ENCODE data around the gene THSD7B. TPM values are rescaled to one million over a fixed set of nuclear protein-coding genes. Genes with fewer than 3 reads are reported as not detected.

The THSD7B gene
- total RNA-seq, 1 donor from 2014 or later, result 10.5 TPM

DNA sequence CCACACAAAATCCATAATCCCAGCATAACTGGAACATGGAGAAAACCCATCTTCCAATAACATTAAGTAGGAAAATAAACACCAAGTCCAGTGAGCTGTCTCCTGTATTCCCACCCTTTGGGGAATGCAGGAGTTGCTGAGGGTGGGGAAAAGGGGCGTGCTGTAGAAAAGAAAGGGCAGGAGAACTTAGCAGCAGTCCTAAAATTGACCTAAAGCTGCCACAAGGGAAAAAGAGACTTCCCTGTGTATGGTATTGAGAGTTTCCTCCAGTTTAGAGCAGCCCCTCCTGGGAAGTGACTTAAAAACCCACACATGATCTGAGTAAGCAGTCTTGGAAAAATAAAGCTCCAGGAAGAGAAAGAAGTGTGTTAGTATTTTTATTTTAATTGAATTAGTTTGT is 428.8 kb downstream of the THSD7B start:
- TF ChIP-seq, protein P1, sequence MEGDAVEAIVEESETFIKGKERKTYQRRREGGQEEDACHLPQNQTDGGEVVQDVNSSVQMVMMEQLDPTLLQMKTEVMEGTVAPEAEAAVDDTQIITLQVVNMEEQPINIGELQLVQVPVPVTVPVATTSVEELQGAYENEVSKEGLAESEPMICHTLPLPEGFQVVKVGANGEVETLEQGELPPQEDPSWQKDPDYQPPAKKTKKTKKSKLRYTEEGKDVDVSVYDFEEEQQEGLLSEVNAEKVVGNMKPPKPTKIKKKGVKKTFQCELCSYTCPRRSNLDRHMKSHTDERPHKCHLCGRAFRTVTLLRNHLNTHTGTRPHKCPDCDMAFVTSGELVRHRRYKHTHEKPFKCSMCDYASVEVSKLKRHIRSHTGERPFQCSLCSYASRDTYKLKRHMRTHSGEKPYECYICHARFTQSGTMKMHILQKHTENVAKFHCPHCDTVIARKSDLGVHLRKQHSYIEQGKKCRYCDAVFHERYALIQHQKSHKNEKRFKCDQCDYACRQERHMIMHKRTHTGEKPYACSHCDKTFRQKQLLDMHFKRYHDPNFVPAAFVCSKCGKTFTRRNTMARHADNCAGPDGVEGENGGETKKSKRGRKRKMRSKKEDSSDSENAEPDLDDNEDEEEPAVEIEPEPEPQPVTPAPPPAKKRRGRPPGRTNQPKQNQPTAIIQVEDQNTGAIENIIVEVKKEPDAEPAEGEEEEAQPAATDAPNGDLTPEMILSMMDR (IDR thresholded peaks at IDR 0.05; ENCODE audit: unreplicated experiment), result no peak
- Mint-ChIP-seq H3K4me3 (ENCODE audit: unreplicated experiment) (no peak overlapping the region), H3K9me3 (ENCODE audit: unreplicated experiment) (no peaks in the 10 kb centered on the region), H3K27ac (ENCODE audit: unreplicated experiment) (no peak overlapping the region), H3K4me1 (ENCODE audit: unreplicated experiment) (no peaks in the 10 kb centered on the region), H3K27me3 (ENCODE audit: unreplicated experiment) (no peaks in the 10 kb centered on the region), H3K36me3 (ENCODE audit: low read depth, unreplicated experiment) (no peaks in the 10 kb centered on the region)
- no peak for DNase-seq (ENCODE audit: low spot score)

DNA sequence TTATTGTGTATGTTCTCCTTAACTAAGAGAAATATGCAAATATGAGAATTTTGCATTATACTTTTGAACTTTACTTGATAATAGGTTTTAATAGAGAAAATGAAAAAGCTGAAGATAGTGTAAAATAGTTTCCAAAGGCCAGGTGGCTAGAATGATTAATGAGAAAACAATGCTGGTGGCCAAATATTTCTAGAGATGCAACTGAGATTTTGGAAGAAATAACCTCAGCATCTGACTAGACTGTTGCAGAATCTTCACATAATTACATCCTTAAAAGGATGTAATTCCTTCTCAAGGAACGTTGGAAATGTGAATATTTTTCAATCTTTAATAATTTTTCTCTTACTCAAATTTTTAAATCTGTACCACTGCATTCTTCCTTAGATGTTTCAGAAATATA is 434.4 kb downstream of the THSD7B start:
- H3K9me3 Mint-ChIP-seq (ENCODE audit: unreplicated experiment), result no peaks in the 10 kb centered on the region
- no peak for DNase-seq (ENCODE audit: low spot score)
- TF ChIP-seq, protein P1 (IDR thresholded peaks at IDR 0.05; ENCODE audit: unreplicated experiment), result no peak
- H3K27me3 Mint-ChIP-seq (ENCODE audit: unreplicated experiment), result no peaks in the 10 kb centered on the region
- no peak overlapping the region for H3K4me3 Mint-ChIP-seq (ENCODE audit: unreplicated experiment)
- H3K36me3 Mint-ChIP-seq (ENCODE audit: low read depth, unreplicated experiment), result no peaks in the 10 kb centered on the region
- H3K27ac Mint-ChIP-seq (ENCODE audit: unreplicated experiment), result no peak overlapping the region
- no peaks in the 10 kb centered on the region for H3K4me1 Mint-ChIP-seq (ENCODE audit: unreplicated experiment)

DNA sequence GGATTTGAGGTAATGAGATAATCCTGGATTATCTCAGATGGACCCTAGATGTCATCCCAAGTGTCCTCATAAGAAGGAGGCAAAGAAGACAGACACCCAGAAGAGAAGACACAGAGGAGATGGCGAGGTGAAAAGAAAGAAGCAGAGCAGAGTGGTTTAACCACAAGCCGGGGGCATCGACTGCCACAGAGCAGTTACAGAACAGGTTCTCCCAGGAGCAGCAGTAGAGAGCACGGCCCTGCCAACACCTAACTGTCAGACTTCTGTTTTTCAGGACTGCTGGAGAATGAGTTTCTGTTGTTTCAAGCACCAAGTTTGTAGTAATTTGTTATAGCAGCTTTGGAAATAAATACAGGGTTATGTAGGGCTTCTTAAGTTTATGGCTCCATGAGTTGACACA is 437.0 kb downstream of the THSD7B start:
- no peaks in the 10 kb centered on the region for H3K27me3 Mint-ChIP-seq (ENCODE audit: unreplicated experiment)
- H3K4me3 Mint-ChIP-seq (ENCODE audit: unreplicated experiment), result no peak overlapping the region
- TF ChIP-seq, protein P1 (IDR thresholded peaks at IDR 0.05; ENCODE audit: unreplicated experiment), result no peak
- no peaks in the 10 kb centered on the region for H3K9me3 Mint-ChIP-seq (ENCODE audit: unreplicated experiment)
- no peak overlapping the region for H3K27ac Mint-ChIP-seq (ENCODE audit: unreplicated experiment)
- no peaks in the 10 kb centered on the region for H3K36me3 Mint-ChIP-seq (ENCODE audit: low read depth, unreplicated experiment)
- H3K4me1 Mint-ChIP-seq (ENCODE audit: unreplicated experiment), result no peaks in the 10 kb centered on the region
- DNase-seq (ENCODE audit: low spot score), result no peak

DNA sequence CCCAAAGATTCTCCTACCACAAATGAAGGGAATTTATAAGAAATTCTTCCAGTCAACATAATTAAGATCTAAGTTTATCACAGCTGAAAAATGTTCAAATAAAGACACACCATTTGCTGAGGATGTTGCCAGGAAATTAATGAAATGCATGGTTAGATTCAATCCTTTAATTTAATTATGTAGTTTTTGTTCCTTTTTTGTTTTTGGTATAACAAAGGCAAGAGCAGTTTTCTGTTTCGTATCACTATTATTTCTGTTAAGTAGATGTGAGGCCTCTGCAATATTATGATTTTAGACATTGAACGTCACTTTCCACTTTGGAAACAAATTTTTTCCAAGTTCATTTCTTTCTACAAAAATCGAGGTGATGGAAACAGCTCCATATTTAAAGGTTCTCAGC is 440.0 kb downstream of the THSD7B start:
- no peaks in the 10 kb centered on the region for H3K36me3 Mint-ChIP-seq (ENCODE audit: low read depth, unreplicated experiment)
- TF ChIP-seq, protein P1 (IDR thresholded peaks at IDR 0.05; ENCODE audit: unreplicated experiment), result no peak
- DNase-seq (ENCODE audit: low spot score), result no peak
- H3K4me3 Mint-ChIP-seq (ENCODE audit: unreplicated experiment), result no peak overlapping the region
- no peak overlapping the region for H3K27ac Mint-ChIP-seq (ENCODE audit: unreplicated experiment)
- no peaks in the 10 kb centered on the region for H3K9me3 Mint-ChIP-seq (ENCODE audit: unreplicated experiment)
- no peaks in the 10 kb centered on the region for H3K27me3 Mint-ChIP-seq (ENCODE audit: unreplicated experiment)
- H3K4me1 Mint-ChIP-seq (ENCODE audit: unreplicated experiment), result no peaks in the 10 kb centered on the region

DNA sequence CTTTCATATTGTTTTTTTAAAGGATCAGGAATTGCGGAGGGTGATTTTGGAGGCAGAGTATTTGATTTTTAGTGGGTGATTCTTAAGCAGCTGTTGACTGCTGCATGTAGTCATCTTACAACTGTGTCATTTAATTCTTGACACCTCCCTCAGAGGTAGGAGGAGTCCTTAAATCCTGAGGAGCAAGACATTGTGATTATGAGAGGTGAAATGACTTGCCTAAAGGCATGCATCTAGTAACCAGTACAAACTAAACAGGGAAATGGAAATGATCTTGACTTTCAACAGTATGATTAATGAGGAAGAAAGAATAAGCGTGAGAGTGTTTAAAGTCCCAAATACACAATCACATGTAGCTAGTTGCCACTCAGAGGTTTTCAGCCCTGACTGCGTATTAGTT is 440.7 kb downstream of the THSD7B start:
- DNase-seq (ENCODE audit: low spot score), result no peak
- H3K27me3 Mint-ChIP-seq (ENCODE audit: unreplicated experiment), result no peaks in the 10 kb centered on the region
- H3K27ac Mint-ChIP-seq (ENCODE audit: unreplicated experiment), result no peak overlapping the region
- TF ChIP-seq, protein P1 (IDR thresholded peaks at IDR 0.05; ENCODE audit: unreplicated experiment), result no peak
- no peaks in the 10 kb centered on the region for H3K9me3 Mint-ChIP-seq (ENCODE audit: unreplicated experiment)
- no peaks in the 10 kb centered on the region for H3K36me3 Mint-ChIP-seq (ENCODE audit: low read depth, unreplicated experiment)
- no peaks in the 10 kb centered on the region for H3K4me1 Mint-ChIP-seq (ENCODE audit: unreplicated experiment)
- no peak overlapping the region for H3K4me3 Mint-ChIP-seq (ENCODE audit: unreplicated experiment)

Measured in endothelial cell (in vitro differentiated cells).